ENCODE data around the gene RSPH1.

The RSPH1 gene

GRCh38 chr21:42426876-42427480 is 69.0 kb downstream of the RSPH1 start:
- DNase-seq (ENCODE audit: low spot score): no peak

- no peak for DNase-seq (ENCODE audit: low spot score)
Observed at GRCh38 chr21:42426424-42426823, 69.6 kb downstream of the RSPH1 start.

GRCh38 chr21:42425591-42425990 is 70.4 kb downstream of the RSPH1 start:
- no peak for DNase-seq (ENCODE audit: low spot score)

GRCh38 chr21:42424914-42425541 is 71.0 kb downstream of the RSPH1 start:
- no peak for DNase-seq (ENCODE audit: low spot score)

GRCh38 chr21:42423685-42424084 is 72.3 kb downstream of the RSPH1 start:
- DNase-seq (ENCODE audit: low spot score): no peak

- no peak for DNase-seq (ENCODE audit: low spot score)
Observed at GRCh38 chr21:42423197-42423675, 72.8 kb downstream of the RSPH1 start.

All from Ammon's horn (tissue), 1 donor.